Body of pancreas (tissue), 4 donors: ENCODE data around the gene FBXO9. TPM values are rescaled to one million over a fixed set of nuclear protein-coding genes. Genes with fewer than 3 reads are reported as not detected.

Experiments
- ATAC-seq: fragments of 150-250 bp; one replicate; pipeline ENCODE4 v1.9.1; 2016
- DNase-seq, 4 donors: peaks; one replicate each; pipeline ENCODE4 v3.0.0-alpha.2; 2019
- H3K27ac ChIP-seq, 4 donors: fragments of 200-600 bp; sonication (generic); 1 replicate in 3 of 4; 2 replicates in 1 of 4; pipeline versions ENCODE4 v1.5.1 to v1.6.1; 2016 to 2019; ENCODE audit warnings: mild to moderate bottlenecking in 1 of 4, mixed read lengths in 1 of 4, moderate library complexity in 1 of 4
- H3K27me3 ChIP-seq, 2 donors: fragments of 200-600 bp; sonication (generic); one replicate each; pipeline ENCODE4 v1.6.0; 2016; ENCODE audit warnings: mild to moderate bottlenecking in 1 of 2
- H3K36me3 ChIP-seq, 2 donors: fragments of 200-600 bp; sonication (generic); replicated peaks in 1 of 2; 2 replicates each; pipeline ENCODE4 v1.5.1; 2016; ENCODE audit warnings: low read depth in 2 of 2; ENCODE audit not compliant: insufficient read depth in 1 of 2
- H3K4me1 ChIP-seq: fragments of 200-600 bp; sonication (generic); one replicate; pipeline ENCODE4 v1.6.0; 2016
- H3K4me3 ChIP-seq, 2 donors: fragments of 200-600 bp; sonication (generic); 1 replicate in 1 of 2; 2 replicates in 1 of 2; pipeline ENCODE4 v1.5.1; 2016 to 2019
- H3K9me3 ChIP-seq, 3 donors: fragments of 200-600 bp; sonication (generic); 1 replicate in 2 of 3; 2 replicates in 1 of 3; pipeline ENCODE4 v1.5.1; 2016
- CTCF ChIP-seq, 7 experiments: fragments of 450-650 bp in 4 of 7; fragments of 200-600 bp in 3 of 7; sonication (generic) in 3 of 7; IDR thresholded peaks; one replicate each; pipeline ENCODE4 v1.5.1; 2016 to 2019; ENCODE audit warnings: antibody characterized with exemption in 7 of 7
- POLR2A ChIP-seq, 3 donors: fragments of 450-650 bp; IDR thresholded peaks; one replicate each; pipeline ENCODE4 v1.6.1; 2016; ENCODE audit warnings: antibody characterized with exemption in 3 of 3, mild to moderate bottlenecking in 2 of 3
- WGBS, 2 donors: methylation state at CpG; one replicate each; pipeline ENCODE4 v1.1.5; 2017; 5-methylcytosine and 5-hydroxymethylcytosine counted together
- intact Hi-C: fragments of 100-400 bp; cut with DNase I; formaldehyde crosslinking; loops from one replicate; pipeline ENCODE4 v1.15.1; 2023
- total RNA-seq, 2 donors: library from RNA; depleted of rRNA; stranded (reverse); fragments of >200 nt; gene quantifications; one replicate each; pipeline ENCODE4 v1.1.0, GENCODE V29; 2016

FBXO9 gene
- total RNA-seq, 2 donors from 2014 or later, result 53.7 to 69.0 TPM

- ATAC-seq (no peak), DNase-seq (no peak)
- Histone ChIP-seq H3K9me3 (no peaks in the 10 kb centered on the region), H3K36me3 (peaks cover 0 to 8% of the 10 kb centered on the region in 2 donors), H3K27me3 (no peaks in the 10 kb centered on the region), H3K27ac (no peak overlapping the region), H3K4me1 (no peaks in the 10 kb centered on the region), H3K4me3 (no peak overlapping the region)
- intact Hi-C loops, result no loop called here
- TF ChIP-seq CTCF (IDR thresholded peaks at IDR 0.05), result no peak
- WGBS, 2 donors, result 85 to 88% methylated on average over 1 of the region's 1 CpG
These were observed 41.9 kb upstream of the FBXO9 start for GRCh38 chr6:53023323-53023722.

GRCh38 chr6:53026526-53026925 lies 38.7 kb upstream of the FBXO9 start:
- ATAC-seq (no peak), DNase-seq (no peak)
- H3K36me3 ChIP-seq, result peaks cover 0 to 3% of the 10 kb centered on the region in 2 donors
- H3K9me3 ChIP-seq, result no peaks in the 10 kb centered on the region
- 91 to 93% methylated on average over 3 of the region's 3 CpGs for WGBS, 2 donors
- no peak overlapping the region for H3K4me3 ChIP-seq
- no peaks in the 10 kb centered on the region for H3K27me3 ChIP-seq
- intact Hi-C loops, result no loop called here
- TF ChIP-seq CTCF (IDR thresholded peaks at IDR 0.05) (no peak), POLR2A (IDR thresholded peaks at IDR 0.05) (no peak)
- no peaks in the 10 kb centered on the region for H3K4me1 ChIP-seq
- H3K27ac ChIP-seq, result no peak overlapping the region

GRCh38 chr6:53027131-53027718 lies 38.0 kb upstream of the FBXO9 start:
- 75 to 79% methylated on average over 5 of the region's 5 CpGs for WGBS, 2 donors
- H3K36me3 ChIP-seq, result peaks cover 0 to 4% of the 10 kb centered on the region in 2 donors
- TF ChIP-seq POLR2A (IDR thresholded peaks at IDR 0.05) (no peak), CTCF (IDR thresholded peaks at IDR 0.05) (no peak)
- H3K27me3 ChIP-seq, result no peaks in the 10 kb centered on the region
- H3K4me3 ChIP-seq, result no peak overlapping the region
- H3K27ac ChIP-seq, result no peak overlapping the region
- ATAC-seq (no peak), DNase-seq (no peak)
- intact Hi-C loops, result no loop called here
- no peaks in the 10 kb centered on the region for H3K9me3 ChIP-seq
- no peaks in the 10 kb centered on the region for H3K4me1 ChIP-seq

- no peaks in the 10 kb centered on the region for H3K27me3 ChIP-seq
- H3K4me1 ChIP-seq, result no peaks in the 10 kb centered on the region
- no peak for ATAC-seq
- 38 to 41% methylated on average over 1 of the region's 1 CpG for WGBS, 2 donors
- DNase-seq, result no peak
- no peak for TF ChIP-seq CTCF (IDR thresholded peaks at IDR 0.05)
- TF ChIP-seq POLR2A (IDR thresholded peaks at IDR 0.05), result no peak
- no peaks in the 10 kb centered on the region for H3K9me3 ChIP-seq
- intact Hi-C loops, result no loop called here
- H3K36me3 ChIP-seq, result peaks cover 0 to 4% of the 10 kb centered on the region in 2 donors
- H3K27ac ChIP-seq, result no peak overlapping the region
- H3K4me3 ChIP-seq, result no peak overlapping the region
These were observed 36.7 kb upstream of the FBXO9 start for GRCh38 chr6:53028467-53028866.

GRCh38 chr6:53029257-53029656 lies 35.9 kb upstream of the FBXO9 start:
- ATAC-seq, result no peak
- Histone ChIP-seq H3K36me3 (peaks cover 0 to 4% of the 10 kb centered on the region in 2 donors), H3K9me3 (no peaks in the 10 kb centered on the region), H3K4me3 (no peak overlapping the region), H3K4me1 (no peaks in the 10 kb centered on the region), H3K27ac (no peak overlapping the region), H3K27me3 (no peaks in the 10 kb centered on the region)
- DNase-seq, result no peak
- TF ChIP-seq POLR2A (IDR thresholded peaks at IDR 0.05) (no peak), CTCF (IDR thresholded peaks at IDR 0.05) (no peak)
- intact Hi-C loops, result no loop called here
